ENCODE data around the gene PICALM. TPM values are rescaled to one million over a fixed set of nuclear protein-coding genes. Genes with fewer than 3 reads are reported as not detected.

Gene PICALM
- total and polyA plus RNA-seq, 2 of the 13 experiments (the other 11 are each of a cell fraction or from before 2014, with no cell fraction given) = 97.6 to 154 TPM

DNA sequence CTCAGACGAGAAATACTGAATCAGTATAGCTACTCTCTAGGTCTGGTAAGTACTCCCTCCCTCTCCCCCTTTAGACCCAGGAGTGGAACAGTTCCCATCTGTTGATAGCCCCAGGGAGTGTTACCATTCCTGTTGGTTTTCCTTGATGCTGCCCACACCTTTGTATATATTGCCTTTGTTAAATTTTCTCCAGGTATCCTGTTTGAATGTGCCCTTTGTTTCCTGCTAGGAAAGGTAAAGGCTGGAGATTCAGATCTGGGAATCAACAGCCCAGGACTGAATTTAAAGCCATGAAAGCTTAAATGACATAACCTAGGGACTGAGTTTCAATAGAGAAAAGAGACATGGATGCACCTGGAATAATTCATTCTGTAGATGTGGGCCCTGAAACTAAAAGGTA is 145.4 kb downstream of the PICALM start (continued):
- TF ChIP-seq, protein P1, sequence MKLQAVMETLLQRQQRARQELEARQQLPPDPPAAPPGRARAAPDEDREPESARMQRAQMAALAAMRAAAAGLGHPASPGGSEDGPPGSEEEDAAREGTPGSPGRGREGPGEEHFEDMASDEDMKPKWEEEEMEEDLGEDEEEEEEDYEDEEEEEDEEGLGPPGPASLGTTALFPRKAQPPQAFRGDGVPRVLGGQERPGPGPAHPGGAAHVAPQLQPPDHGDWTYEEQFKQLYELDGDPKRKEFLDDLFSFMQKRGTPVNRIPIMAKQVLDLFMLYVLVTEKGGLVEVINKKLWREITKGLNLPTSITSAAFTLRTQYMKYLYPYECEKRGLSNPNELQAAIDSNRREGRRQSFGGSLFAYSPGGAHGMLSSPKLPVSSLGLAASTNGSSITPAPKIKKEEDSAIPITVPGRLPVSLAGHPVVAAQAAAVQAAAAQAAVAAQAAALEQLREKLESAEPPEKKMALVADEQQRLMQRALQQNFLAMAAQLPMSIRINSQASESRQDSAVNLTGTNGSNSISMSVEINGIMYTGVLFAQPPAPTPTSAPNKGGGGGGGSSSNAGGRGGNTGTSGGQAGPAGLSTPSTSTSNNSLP (IDR thresholded peaks at IDR 0.05; ENCODE audit: low read depth, low read length) = 0 out of 2 replicates have a peak, but pooled peaks have one; percentile 21
- no peak for TF ChIP-seq FIP1L1 (IDR thresholded peaks at IDR 0.05; ENCODE audit: borderline replicate concordance, insufficient read depth, low read depth, low read length)
- no peak for TF ChIP-seq ZSCAN25 (CRISPR knock-in tag; IDR thresholded peaks at IDR 0.05)
- TF ChIP-seq, protein P2, sequence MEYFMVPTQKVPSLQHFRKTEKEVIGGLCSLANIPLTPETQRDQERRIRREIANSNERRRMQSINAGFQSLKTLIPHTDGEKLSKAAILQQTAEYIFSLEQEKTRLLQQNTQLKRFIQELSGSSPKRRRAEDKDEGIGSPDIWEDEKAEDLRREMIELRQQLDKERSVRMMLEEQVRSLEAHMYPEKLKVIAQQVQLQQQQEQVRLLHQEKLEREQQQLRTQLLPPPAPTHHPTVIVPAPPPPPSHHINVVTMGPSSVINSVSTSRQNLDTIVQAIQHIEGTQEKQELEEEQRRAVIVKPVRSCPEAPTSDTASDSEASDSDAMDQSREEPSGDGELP (IDR thresholded peaks at IDR 0.05; ENCODE audit: borderline replicate concordance, low read depth) = peak; percentile 15; the same call in 1 of the 2 replicates
- TF ChIP-seq ETV6 (CRISPR knock-in tag; conservative IDR thresholded peaks at IDR 0.05) = no peak
- TF ChIP-seq SP4 (CRISPR knock-in tag; IDR thresholded peaks at IDR 0.05) = no peak
- no peak for TF ChIP-seq EHMT2 (IDR thresholded peaks at IDR 0.05; ENCODE audit: borderline replicate concordance, low read depth, low read length)
- TF ChIP-seq, protein P3, sequence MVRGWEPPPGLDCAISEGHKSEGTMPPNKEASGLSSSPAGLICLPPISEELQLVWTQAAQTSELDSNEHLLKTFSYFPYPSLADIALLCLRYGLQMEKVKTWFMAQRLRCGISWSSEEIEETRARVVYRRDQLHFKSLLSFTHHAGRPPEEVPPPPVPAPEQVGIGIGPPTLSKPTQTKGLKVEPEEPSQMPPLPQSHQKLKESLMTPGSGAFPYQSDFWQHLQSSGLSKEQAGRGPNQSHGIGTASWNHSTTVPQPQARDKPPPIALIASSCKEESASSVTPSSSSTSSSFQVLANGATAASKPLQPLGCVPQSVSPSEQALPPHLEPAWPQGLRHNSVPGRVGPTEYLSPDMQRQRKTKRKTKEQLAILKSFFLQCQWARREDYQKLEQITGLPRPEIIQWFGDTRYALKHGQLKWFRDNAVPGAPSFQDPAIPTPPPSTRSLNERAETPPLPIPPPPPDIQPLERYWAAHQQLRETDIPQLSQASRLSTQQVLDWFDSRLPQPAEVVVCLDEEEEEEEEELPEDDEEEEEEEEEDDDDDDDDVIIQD (CRISPR knock-in tag; IDR thresholded peaks at IDR 0.05; ENCODE audit: low read depth) = peak; percentile 65; the same call in 1 of the 2 replicates
- no peak for TF ChIP-seq CBFB (CRISPR knock-in tag; IDR thresholded peaks at IDR 0.05)
- no peak for TF ChIP-seq CBX1 (IDR thresholded peaks at IDR 0.05; ENCODE audit: low read depth)
- no peak for TF ChIP-seq GFI1 (CRISPR knock-in tag; IDR thresholded peaks at IDR 0.05; ENCODE audit: borderline replicate concordance)
- TF ChIP-seq, protein P4, sequence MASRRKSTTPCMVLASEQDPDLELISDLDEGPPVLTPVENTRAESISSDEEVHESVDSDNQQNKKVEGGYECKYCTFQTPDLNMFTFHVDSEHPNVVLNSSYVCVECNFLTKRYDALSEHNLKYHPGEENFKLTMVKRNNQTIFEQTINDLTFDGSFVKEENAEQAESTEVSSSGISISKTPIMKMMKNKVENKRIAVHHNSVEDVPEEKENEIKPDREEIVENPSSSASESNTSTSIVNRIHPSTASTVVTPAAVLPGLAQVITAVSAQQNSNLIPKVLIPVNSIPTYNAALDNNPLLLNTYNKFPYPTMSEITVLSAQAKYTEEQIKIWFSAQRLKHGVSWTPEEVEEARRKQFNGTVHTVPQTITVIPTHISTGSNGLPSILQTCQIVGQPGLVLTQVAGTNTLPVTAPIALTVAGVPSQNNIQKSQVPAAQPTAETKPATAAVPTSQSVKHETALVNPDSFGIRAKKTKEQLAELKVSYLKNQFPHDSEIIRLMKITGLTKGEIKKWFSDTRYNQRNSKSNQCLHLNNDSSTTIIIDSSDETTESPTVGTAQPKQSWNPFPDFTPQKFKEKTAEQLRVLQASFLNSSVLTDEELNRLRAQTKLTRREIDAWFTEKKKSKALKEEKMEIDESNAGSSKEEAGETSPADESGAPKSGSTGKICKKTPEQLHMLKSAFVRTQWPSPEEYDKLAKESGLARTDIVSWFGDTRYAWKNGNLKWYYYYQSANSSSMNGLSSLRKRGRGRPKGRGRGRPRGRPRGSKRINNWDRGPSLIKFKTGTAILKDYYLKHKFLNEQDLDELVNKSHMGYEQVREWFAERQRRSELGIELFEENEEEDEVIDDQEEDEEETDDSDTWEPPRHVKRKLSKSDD (CRISPR knock-in tag; IDR thresholded peaks at IDR 0.05; ENCODE audit: low read depth) = no peak
- peak; percentile 62; the same call in 1 of the 2 replicates for TF ChIP-seq NR2C2 (CRISPR knock-in tag; IDR thresholded peaks at IDR 0.05; ENCODE audit: borderline replicate concordance)
- TF ChIP-seq, protein P5, sequence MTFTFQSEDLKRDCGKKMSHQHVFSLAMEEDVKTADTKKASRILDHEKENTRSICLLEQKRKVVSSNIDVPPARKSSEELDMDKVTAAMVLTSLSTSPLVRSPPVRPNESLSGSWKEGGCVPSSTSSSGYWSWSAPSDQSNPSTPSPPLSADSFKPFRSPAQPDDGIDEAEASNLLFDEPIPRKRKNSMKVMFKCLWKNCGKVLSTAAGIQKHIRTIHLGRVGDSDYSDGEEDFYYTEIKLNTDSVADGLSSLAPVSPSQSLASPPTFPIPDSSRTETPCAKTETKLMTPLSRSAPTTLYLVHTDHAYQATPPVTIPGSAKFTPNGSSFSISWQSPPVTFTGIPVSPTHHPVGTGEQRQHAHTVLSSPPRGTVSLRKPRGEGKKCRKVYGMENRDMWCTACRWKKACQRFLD (CRISPR knock-in tag; IDR thresholded peaks at IDR 0.05; ENCODE audit: borderline replicate concordance) = no peak
- no peak; the same call in 1 of the 2 replicates for TF ChIP-seq ZNF556 (CRISPR knock-in tag; IDR thresholded peaks at IDR 0.05; ENCODE audit: borderline replicate concordance)
- TF ChIP-seq IKZF4 (CRISPR knock-in tag; IDR thresholded peaks at IDR 0.05; ENCODE audit: borderline replicate concordance, low read depth, not compliant biosample characterization) = no peak
- 0 out of 2 replicates have a peak, but pooled peaks have one; percentile 26 for TF ChIP-seq ZNF510 (CRISPR knock-in tag; IDR thresholded peaks at IDR 0.05; ENCODE audit: low read depth)
- no peak for TF ChIP-seq ZKSCAN1 (IDR thresholded peaks at IDR 0.05; ENCODE audit: low read length)
- no peak for TF ChIP-seq FOSL1 (CRISPR knock-in tag; IDR thresholded peaks at IDR 0.05; ENCODE audit: borderline replicate concordance)
- TF ChIP-seq, protein P6, sequence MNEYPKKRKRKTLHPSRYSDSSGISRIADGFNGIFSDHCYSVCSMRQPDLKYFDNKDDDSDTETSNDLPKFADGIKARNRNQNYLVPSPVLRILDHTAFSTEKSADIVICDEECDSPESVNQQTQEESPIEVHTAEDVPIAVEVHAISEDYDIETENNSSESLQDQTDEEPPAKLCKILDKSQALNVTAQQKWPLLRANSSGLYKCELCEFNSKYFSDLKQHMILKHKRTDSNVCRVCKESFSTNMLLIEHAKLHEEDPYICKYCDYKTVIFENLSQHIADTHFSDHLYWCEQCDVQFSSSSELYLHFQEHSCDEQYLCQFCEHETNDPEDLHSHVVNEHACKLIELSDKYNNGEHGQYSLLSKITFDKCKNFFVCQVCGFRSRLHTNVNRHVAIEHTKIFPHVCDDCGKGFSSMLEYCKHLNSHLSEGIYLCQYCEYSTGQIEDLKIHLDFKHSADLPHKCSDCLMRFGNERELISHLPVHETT (CRISPR knock-in tag; conservative IDR thresholded peaks at IDR 0.05) = no peak
